ENCODE data around the gene UBE2B.
"Not testable (repeated sequence)": the region's sequence is repeated elsewhere in the genome, so short reads cannot be mapped to it uniquely, and the experiment has no call there.

The UBE2B gene

DNA sequence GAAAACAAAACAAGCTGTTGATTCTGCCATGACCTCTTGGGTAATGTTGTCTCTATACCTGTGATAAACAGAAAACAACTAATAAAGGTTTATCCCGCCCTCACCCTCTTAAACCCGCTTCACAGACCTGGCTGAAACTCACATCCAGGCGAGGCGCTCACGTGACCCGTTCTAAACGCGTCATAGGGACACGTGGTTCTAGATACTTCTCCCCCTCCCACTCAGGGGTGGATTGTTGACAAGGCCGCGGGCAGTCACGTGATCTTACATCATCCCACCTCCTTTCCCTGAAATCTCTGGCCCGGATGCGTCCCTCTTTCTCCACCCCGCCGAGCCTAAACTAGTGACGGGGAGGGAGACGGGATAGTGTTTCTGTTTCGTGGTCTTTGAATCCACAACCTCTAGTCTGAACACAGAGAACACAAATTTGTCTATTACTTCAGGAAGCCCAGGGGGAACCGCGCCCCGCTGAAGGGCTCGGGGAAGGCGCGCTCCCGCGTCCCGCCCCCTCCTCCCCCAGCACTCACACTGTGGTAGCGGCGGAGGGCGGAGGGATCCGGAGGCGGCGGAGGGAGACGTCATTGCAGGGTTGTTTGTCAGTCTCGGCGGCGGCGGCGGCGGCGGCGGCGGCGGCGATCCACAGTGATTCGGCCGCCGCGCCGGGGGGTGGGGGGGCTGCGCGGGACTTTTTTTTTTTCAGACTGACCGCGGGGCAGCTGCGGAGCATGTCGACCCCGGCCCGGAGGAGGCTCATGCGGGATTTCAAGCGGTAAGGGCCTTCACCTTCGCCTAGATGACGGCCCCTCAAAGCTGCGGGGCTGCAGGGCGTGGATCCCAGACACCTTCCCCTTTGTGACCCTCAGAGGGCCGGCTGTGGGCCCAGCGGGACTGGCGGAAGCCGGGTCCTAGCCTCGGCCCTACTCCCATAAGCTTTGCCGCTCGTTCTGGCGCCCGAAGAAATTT lies at the start of gene UBE2B:
Gene UBE2B (plus strand): TSS at position 699 of the 963 bp plus-strand sequence. CDS start 27 bp downstream, at position 726.
- peak; percentile 95 to 96 for DNase-seq (ENCODE audit: low read depth in 2 of 2, low spot score in 1 of 2)

DNA sequence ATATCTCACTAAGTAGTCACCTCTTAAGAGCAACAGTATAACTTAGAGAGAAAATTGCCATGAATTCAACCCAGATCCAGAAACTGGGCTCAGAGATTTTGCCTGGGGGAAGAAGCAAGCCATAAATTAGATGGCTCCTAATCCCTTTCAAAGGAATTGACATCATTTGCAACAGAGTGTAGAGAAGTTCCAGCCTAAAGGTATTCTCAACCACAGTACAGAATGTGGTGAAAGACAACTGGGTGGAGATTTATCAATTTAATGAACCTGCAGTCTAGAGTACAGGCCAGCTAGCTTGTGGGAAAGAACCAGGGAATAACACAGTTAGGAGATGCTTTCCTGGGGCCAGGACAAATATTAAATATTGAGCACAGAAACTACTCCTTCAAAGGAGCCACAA lies 44.0 kb upstream of the UBE2B start:
- no peak for DNase-seq (ENCODE audit: low read depth in 2 of 2, low spot score in 1 of 2)

DNA sequence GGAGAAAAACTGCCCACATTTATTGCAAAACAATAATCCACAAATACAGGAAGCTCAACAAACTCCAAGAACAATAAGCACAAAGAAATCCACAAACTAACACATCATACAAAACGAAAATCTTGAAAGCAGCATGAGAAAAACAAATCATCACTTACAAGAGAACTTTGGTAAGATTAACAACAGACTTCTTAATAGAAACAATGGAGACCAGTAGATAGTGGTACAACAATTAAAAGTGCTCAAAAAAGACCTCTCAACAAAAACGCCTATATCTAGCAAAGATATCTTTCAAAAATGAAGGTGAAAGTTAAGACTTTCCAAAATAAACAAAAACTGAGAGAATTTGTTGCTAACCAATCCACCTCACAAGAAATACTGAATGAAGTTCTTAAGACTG lies 42.8 kb upstream of the UBE2B start:
- no peak for DNase-seq (ENCODE audit: low read depth in 2 of 2, low spot score in 1 of 2)

DNA sequence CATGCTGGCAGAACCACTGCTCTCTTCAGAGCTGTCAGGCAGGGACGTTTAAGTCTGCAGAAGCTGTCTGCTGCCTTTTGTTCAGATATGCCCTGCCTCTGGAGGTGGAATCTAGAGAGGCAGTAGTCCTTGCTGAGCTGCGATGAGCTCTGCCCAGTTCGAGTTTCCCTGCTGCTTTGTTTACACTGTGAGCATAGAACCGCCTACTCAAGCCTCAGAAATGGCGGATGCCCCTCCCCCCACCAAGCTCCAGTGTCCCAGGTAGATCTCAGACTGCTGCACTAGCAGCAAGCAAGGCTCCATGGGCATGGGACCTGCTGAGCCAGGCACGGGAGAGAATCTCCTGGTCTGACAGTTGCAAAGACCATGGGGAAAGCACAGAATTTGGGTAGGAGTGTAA lies 34.5 kb upstream of the UBE2B start:
- not testable (repeated sequence) for DNase-seq (ENCODE audit: low read depth in 2 of 2, low spot score in 1 of 2)

DNA sequence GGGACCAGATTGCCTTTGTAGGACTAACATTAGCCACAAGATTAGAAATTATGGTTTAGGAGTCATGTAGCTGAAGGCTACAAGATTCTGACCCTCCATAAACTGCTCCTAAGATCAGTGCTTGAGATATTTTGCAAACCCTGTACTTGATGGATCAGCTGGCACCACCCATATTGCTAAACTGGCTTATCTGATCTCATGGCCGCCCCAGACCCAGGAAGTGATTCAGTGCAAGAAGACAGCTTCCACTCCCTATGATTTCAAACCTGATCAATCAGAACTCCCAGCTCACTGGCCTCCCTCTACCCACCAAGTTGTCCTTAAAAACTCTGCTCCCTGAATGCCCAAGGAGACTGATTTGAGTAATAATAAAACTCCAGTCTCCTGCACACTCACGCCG lies 27.9 kb upstream of the UBE2B start:
- not testable (repeated sequence) for DNase-seq (ENCODE audit: low read depth in 2 of 2, low spot score in 1 of 2)

DNA sequence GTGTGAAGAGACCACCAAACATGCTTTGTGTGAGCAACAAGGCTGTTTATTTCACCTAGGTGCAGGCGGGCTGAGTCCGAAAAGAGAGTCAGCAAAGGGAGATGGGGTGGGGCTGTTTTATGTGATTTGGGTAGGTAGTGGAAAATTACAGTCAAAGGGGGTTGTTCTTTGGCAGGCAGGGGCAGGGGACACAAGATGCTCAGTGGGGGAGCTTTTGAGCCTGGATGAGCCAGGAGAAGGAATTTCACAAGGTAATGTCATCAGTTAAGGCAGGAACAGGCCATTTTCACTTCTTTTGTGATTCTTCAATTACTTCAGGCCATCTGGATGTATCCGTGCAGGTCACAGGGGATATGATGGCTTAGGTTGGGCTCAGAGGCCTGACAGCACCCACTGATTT lies 25.9 kb upstream of the UBE2B start:
- DNase-seq (ENCODE audit: low read depth in 2 of 2, low spot score in 1 of 2) = not testable (repeated sequence)

DNA sequence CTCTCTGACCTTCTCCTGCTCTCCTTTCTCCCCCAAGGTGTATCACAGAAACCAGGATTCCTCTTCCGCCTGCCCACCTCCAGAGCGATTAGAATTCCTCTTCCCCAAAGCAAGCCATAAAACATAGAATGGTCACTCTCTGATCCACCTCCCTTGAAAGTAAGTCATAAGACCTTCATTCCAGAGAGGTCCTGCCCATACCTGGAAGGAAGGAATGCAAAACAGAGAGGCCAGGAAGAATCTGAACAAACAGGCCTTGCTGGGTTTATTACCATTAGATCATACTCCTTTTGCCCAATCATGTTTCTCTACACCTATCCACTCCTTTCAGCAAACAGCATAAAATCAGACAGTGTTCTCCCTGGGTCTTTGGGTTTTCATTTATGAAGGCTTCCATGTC lies 25.4 kb upstream of the UBE2B start:
- DNase-seq (ENCODE audit: low read depth in 2 of 2, low spot score in 1 of 2) = no peak

DNA sequence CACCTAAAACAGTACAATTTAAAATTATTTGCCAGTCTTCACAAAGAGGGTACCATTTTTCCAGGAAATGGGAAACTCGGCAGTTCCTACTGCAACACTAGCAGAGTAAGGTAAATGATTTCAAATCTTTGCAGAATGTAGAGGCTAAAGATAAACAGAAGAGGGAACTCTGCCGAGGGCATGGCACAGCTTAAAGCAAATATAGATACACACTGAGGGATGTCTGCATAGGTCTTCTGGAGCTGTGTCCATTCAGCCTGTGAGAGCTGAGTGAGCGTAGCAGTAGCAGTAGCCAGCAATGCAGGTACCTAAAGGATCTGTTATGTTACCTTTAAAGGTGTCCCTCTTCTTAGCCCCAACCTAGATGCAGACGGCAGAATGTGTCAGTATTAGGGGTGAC lies 21.9 kb upstream of the UBE2B start:
- DNase-seq (ENCODE audit: low read depth in 2 of 2, low spot score in 1 of 2) = no peak

DNA sequence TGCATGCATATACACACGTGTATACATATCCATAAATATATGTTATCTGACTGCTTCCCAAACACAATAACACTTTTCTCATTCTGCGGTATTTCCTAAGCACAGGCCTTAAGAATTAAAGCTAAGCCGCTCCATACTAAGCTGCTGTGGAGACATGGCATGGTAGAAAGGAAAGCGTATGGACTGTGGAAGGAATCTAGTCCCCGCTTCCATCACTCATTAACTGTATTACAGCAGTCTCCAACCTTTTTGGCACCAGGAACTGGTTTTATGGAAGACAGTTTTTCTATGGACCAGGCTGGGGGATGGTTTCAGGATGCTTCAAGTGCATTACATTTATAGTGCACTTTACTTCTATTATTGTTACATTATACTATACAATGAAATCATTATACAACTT lies 15.7 kb upstream of the UBE2B start:
- no peak for DNase-seq (ENCODE audit: low read depth in 2 of 2, low spot score in 1 of 2)

DNA sequence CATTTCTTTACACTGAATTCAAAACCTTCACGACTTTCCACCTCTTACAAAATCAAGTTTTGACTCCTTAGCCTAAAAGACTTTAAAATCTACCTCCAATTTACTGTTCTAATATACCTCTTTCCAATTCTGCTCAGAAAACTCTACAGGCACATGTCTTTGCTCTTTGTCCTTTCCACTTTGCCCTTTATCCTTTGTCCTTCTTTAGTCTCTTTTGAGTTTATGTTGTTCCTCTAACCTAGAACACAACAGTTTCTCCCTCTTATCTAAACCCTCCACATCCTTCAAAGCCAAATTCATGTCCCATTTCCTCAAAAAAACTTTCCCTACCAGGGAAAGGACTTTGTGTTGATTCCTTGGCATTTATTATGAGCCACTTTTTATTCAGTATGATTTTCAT lies 5.8 kb upstream of the UBE2B start:
- no peak for DNase-seq (ENCODE audit: low read depth in 2 of 2, low spot score in 1 of 2)

DNA sequence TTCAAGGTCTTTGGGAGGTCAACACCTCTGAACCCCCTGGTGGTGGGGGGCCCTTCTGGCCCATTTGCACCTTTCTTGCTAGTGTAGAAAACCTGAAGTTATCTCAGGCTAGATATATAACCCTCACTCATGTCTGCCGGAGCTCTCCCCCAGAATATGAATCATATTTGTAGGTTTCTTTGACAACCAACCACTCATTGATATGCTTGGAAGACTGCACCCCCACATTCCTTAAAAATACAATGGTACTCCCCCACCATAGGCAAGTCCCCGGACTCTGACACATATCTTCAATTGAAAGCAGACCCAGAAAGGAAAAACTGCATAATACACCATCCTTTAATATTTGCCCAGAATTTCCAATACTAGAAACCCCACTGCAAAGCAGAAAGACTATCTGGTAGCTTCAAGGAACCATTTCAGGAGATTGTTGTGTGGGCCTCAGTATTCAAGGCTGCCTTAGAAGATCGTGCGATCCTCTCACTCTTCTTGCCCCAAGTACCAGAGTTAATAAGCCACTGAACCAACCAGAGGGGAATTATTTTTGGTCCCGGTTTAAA lies 978 bp upstream of the UBE2B start:
- DNase-seq (ENCODE audit: low read depth in 2 of 2, low spot score in 1 of 2) = no peak

DNA sequence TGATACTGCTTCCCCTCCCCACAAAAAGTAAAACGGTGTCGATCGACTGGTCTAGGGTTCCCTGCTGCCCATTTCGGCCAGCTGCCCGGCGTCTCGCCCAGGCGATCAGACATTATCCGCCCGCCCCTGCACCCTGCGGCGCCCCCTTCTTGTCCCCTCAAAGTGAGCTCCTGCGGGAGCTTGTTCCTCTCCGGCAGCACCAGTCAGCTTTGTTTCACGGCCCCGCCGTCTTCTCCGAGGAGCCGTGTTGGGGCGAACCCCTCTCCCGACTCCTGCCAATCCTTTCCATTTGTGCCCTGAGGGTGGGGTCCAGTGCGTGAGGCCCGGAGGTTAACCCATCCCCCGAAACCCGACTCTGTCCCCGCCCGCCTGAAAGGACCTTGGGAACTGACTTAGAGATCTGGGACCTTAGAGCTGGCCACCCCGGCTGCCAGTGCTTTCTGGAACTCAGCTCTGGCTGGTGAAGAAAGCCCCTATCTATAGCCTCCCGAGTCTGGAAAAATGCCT lies 518 bp downstream of the UBE2B start:
- peak in 1 of 2 donors; percentile 12 for DNase-seq (ENCODE audit: low read depth in 2 of 2, low spot score in 1 of 2)

DNA sequence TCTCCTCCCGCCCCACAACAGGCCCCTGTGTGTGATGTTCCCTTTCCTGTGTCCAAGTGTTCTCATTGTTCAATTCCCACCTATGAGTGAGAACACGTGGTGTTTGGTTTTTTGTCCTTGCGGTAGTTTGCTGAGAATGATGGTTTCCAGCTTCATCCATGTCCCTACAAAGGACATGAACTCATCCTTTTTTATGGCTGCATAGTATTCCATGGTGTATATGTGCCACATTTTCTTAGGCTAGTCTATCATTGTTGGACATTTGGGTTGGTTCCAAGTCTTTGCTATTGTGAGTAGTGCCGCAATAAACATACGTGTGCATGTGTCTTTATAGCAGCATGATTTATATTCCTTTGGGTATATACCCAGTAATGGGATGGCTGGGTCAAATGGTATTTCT lies 2.3 kb downstream of the UBE2B start:
- not testable (repeated sequence) for DNase-seq (ENCODE audit: low read depth in 2 of 2, low spot score in 1 of 2)

DNA sequence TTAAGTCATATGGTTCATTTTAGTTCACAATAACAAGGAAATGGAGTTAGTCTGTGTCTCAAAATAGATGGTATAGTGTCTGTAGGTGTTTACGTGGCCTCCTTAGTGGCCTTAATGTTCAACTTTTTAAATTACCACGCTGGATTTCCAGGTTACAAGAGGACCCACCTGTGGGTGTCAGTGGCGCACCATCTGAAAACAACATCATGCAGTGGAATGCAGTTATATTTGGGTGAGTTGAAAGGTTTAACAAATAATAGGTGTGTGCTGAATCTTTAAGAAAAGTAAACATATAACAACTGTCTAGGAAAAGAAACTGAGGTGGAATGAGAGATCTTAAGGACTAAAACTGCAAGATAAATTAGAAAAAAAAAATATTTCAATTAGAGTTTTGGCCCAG lies 2.9 kb downstream of the UBE2B start:
- no peak for DNase-seq (ENCODE audit: low read depth in 2 of 2, low spot score in 1 of 2)

DNA sequence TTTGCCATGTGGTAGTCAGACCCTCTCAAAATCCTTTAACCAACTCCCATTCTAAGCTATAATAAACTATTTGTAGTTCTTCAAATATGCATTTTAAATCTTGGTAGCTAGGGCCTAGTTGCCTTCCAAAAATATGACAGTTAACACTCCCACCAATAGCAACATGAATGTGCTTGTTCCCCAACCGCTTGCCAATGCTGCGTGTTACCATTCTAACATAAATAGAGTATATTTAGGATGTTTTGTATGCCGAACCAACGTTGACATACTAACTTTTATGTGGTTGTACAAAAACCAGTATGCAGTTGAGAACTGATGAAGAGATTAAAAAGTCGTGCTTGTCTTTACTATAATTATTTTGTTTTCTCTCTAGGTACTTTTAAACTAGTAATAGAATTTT lies 9.0 kb downstream of the UBE2B start:
- DNase-seq (ENCODE audit: low read depth in 2 of 2, low spot score in 1 of 2) = no peak

DNA sequence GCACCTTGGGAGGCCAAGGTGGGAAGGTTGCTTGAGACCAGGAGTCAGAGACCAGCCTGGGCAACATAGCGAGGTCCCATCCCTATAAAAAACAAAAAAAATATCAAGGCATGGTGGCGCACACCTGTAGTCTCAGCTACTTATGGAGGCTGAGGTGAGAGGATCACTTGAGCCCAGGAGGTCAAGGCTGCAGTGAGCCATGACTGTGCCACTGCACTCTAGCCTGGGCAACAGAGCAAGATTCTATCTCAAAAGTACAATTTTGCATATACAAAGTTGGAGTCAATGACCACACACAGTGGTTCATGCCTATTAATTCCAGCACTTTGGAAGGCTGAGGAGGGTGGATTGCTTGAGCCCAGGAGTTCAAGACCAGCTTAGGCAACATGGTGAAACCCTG lies 10.8 kb downstream of the UBE2B start:
- DNase-seq (ENCODE audit: low read depth in 2 of 2, low spot score in 1 of 2) = not testable (repeated sequence)

DNA sequence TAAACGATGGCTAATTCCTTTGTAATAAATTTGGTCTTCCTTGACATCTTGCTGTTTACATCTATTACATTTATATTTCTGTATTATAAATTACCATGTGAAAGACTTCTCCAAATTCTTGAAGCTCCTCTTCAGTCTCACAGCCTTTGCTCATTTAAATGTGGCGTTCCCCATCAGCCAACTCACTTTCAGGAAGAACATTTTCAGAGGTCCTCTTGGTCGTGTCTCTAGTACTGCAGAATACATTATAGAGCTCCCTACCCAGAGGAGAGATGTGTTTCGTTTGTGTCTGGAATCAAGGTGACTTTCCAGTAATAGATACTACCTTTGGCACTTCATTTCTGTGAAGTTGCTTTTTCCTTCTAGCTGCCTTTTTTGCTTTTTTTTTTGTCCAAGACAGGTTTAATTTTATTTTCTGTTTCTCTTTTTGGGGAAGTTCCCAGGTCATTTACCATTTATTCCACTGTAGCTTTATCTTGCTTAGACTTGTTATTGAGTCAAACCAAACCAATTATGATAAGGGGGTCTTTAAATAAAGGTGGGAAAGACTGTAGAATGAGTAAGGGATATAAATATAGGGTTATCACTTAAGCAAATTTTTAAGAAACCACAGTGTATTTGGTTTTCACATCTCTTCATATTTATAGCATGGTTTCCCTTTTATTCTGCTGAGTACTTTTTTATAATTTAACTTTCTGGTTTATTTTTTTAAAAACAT lies 12.8 kb downstream of the UBE2B start:
- DNase-seq (ENCODE audit: low read depth in 2 of 2, low spot score in 1 of 2) = no peak

DNA sequence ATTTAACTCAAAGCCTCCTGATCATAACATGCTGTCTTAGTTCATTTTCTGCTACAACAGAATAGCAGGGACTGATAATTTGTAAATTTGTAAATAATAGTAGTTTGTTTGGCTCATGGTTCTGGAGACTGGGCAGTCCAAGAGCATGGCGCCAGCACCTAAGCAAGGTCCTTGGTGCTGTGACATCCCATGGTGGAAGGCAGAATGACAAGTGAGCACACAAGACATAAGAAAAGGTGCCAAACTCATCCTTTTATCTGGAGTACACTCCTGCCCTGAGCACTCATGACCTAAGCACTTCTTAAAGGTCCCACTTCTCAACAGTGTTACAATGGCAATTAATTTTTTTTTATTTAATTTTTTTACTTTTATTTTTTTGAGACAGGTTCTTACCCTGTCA lies 16.1 kb downstream of the UBE2B start:
- DNase-seq (ENCODE audit: low read depth in 2 of 2, low spot score in 1 of 2) = no peak

DNA sequence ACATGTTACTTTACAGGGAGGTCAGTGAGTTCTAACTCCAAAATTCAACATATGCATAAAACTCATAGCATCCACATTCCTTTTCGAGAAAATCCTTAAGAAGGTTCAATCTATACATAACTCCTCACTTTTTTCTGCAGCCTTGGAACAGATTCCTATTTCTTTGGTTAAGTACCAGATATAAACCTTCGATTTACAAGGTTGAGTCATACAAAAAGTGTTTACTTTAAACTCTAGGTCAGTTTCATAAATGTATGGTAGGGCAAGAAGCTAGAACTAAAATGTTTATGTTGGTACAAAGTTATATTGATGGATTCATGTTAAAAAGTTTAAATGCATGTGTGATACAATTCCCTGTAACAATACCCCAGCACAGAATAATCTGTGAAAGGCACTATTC lies 20.9 kb downstream of the UBE2B start:
- no peak for DNase-seq (ENCODE audit: low read depth in 2 of 2, low spot score in 1 of 2)

DNA sequence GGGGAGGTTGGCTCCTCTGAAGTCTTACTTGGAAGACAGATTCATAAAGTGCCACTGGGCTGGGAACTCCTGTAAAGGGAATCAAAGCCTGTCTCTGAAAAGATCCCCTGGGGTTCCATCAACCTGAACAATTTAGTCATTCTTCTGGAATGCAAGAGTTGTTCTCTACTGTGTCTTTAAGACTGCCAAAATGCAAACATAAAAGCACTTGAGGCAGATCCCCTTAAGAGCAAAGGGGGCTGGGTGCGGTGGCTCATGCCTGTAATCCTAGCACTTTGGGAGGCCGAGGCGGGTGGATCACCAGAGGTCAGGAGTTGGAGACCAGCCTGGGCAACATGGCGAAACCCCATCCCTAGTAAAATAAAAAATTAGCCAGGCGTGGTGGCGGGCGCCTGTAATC lies 23.6 kb downstream of the UBE2B start:
- DNase-seq (ENCODE audit: low read depth in 2 of 2, low spot score in 1 of 2) = no peak

DNA sequence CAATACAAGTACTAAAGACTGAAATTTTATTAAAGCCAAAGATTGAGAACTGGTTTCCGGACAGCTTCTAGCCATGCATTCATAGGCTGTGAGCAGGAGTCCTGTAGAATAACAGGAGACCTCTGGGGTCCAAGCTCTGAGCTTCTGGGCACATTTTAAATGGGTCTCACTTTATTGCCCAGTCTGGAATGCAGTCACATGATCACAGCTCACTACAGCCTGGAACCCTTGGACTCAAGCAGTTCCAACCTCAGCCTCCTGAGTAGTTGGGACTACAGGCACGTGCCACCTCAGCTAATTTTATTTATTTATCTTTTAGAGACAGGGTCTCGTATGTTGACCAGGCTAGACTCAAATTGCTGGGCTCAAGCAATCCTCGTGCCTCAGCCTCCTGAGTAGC lies 24.9 kb downstream of the UBE2B start:
- no peak for DNase-seq (ENCODE audit: low read depth in 2 of 2, low spot score in 1 of 2)

DNA sequence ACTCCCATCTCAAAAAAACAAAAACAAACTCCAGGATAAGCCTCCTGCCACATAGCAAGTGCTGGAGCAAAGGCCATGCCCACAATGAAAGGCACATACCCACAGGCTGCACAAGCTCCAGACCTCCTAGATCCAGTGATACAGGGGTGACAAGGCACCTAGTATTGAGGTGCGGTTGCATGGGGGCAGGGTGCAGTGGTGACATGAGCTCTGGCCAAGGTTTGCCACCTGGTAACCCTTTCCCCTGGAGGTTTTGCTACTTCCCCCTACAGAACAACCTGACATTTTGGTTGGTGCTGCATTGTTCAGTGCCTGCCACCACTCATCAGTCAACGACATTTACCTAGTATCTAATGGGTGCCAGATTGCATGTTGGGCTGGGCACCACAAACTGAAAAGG lies 25.8 kb downstream of the UBE2B start:
- DNase-seq (ENCODE audit: low read depth in 2 of 2, low spot score in 1 of 2) = no peak
